Peyer's patch (tissue), 4 donors: ENCODE measurements around the gene FRMD4A.

Experiments
- POLR2A ChIP-seq, 2 donors: fragments of 450-650 bp; IDR thresholded peaks; one replicate each; pipeline ENCODE4 v1.5.1; 2017; ENCODE audit warnings: antibody characterized with exemption in 2 of 2, mild to moderate bottlenecking in 2 of 2, moderate library complexity in 2 of 2
- TF ChIP-seq, protein P1 (sequence below), 6 experiments: fragments of 450-650 bp in 4 of 6; fragments of 200-600 bp in 2 of 6; sonication (generic) in 1 of 6; IDR thresholded peaks; one replicate each; pipeline ENCODE4 v1.5.1; 2017 to 2019; ENCODE audit warnings: antibody characterized with exemption in 6 of 6, mild to moderate bottlenecking in 3 of 6, moderate library complexity in 1 of 6

DNA sequence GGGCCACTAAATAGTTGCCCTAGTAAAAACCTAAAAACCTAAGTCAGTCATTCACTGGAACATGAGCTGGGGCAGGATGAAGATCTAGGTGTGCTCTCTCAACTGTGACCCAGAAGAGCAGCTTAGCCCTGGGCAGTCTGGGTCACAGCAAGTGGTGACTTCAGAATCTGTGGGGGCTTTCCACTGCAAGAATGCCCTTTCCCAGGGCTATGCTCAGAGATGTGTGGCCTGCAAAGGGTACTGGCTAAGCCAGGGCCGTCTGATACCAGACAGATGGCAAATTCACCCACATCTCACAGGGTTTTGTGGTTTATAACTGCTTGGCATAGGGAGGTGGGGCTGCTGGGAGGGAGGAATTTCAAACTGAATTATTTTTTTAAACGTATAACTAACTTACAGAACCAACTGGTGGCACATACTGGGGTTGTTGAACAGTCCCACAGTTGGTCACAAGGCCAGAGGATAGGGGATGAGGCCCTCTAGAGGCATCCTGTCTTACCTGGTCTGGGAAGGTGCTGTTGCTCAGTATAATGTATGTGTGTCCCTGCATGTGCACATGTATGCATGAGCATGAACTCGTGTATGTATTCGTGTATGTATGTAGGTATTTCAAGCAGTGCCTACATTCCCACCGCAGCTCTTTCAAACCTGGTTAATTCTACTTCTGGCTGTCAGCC lies 680.7 kb downstream of the FRMD4A start:
- TF ChIP-seq, protein P1, sequence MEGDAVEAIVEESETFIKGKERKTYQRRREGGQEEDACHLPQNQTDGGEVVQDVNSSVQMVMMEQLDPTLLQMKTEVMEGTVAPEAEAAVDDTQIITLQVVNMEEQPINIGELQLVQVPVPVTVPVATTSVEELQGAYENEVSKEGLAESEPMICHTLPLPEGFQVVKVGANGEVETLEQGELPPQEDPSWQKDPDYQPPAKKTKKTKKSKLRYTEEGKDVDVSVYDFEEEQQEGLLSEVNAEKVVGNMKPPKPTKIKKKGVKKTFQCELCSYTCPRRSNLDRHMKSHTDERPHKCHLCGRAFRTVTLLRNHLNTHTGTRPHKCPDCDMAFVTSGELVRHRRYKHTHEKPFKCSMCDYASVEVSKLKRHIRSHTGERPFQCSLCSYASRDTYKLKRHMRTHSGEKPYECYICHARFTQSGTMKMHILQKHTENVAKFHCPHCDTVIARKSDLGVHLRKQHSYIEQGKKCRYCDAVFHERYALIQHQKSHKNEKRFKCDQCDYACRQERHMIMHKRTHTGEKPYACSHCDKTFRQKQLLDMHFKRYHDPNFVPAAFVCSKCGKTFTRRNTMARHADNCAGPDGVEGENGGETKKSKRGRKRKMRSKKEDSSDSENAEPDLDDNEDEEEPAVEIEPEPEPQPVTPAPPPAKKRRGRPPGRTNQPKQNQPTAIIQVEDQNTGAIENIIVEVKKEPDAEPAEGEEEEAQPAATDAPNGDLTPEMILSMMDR (IDR thresholded peaks at IDR 0.05), result no peak
- no peak for TF ChIP-seq POLR2A (IDR thresholded peaks at IDR 0.05)
